A549 (cell line): Measurements from ENCODE around the gene JAKMIP2.

ENCODE experiments used
- BHLHE40 ChIP-seq: IDR thresholded peaks from 2 replicates; pipeline ENCODE4 v1.6.1; 2012; ENCODE audit warnings: low read depth, low read length, inconsistent platforms
- CEBPB ChIP-seq, 2 experiments: fragments of >200 bp in 1 of 2; sonication (Bioruptor Twin) in 1 of 2; formaldehyde crosslinking in 1 of 2; IDR thresholded peaks; 2 replicates each; pipeline ENCODE4 v1.6.1; 2012 to 2016
- GATA3 ChIP-seq: IDR thresholded peaks from 2 replicates; pipeline ENCODE4 v1.6.1; 2012; ENCODE audit warnings: borderline replicate concordance
- POLR2A ChIP-seq: IDR thresholded peaks from 2 replicates; pipeline ENCODE4 v1.6.1; 2012; ENCODE audit warnings: mild to moderate bottlenecking, low read length
- RCOR1 ChIP-seq: fragments of 150-350 bp; IDR thresholded peaks from 2 replicates; pipeline ENCODE4 v1.6.1; 2014; ENCODE audit warnings: antibody characterized with exemption, low read length, low read depth
- TF ChIP-seq, protein P1 (sequence below): fragments of >200 bp; sonication (Bioruptor Twin); formaldehyde crosslinking; IDR thresholded peaks from 3 replicates; pipeline ENCODE4 v1.5.1; 2016
- TF ChIP-seq, protein P2 (sequence below): fragments of 450-650 bp; IDR thresholded peaks from 2 replicates; pipeline ENCODE4 v1.6.1; 2014; ENCODE audit warnings: antibody characterized with exemption
- TF ChIP-seq, protein P3 (sequence below): IDR thresholded peaks from 2 replicates; pipeline ENCODE4 v1.6.1; 2012

DNA sequence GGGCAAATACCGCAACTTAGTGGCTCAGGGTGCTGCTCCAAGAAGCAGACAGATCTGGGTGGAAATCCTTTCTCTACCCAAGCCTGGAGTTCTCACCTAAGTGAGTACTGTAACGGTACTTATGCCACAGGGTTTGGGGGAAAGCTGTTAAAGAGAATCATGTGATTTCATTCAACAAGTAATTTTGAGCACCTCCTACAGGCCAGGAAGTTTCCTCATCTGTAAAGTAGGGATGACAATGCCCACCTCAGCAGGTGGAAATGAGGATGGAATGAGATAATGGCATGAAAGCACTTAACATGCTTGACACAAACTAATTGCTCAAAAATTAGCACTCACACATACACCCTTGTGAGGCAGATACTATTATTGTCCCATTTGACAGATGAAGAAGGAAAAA lies 114.1 kb downstream of the JAKMIP2 start:
- TF ChIP-seq, protein P1, sequence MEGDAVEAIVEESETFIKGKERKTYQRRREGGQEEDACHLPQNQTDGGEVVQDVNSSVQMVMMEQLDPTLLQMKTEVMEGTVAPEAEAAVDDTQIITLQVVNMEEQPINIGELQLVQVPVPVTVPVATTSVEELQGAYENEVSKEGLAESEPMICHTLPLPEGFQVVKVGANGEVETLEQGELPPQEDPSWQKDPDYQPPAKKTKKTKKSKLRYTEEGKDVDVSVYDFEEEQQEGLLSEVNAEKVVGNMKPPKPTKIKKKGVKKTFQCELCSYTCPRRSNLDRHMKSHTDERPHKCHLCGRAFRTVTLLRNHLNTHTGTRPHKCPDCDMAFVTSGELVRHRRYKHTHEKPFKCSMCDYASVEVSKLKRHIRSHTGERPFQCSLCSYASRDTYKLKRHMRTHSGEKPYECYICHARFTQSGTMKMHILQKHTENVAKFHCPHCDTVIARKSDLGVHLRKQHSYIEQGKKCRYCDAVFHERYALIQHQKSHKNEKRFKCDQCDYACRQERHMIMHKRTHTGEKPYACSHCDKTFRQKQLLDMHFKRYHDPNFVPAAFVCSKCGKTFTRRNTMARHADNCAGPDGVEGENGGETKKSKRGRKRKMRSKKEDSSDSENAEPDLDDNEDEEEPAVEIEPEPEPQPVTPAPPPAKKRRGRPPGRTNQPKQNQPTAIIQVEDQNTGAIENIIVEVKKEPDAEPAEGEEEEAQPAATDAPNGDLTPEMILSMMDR = no peak
- TF ChIP-seq POLR2A = no peak
- TF ChIP-seq BHLHE40 = no peak
- no peak for TF ChIP-seq RCOR1
- TF ChIP-seq CEBPB (IDR thresholded peaks at IDR 0.05) = no peak
- TF ChIP-seq, protein P2, sequence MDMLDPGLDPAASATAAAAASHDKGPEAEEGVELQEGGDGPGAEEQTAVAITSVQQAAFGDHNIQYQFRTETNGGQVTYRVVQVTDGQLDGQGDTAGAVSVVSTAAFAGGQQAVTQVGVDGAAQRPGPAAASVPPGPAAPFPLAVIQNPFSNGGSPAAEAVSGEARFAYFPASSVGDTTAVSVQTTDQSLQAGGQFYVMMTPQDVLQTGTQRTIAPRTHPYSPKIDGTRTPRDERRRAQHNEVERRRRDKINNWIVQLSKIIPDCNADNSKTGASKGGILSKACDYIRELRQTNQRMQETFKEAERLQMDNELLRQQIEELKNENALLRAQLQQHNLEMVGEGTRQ = no peak
- TF ChIP-seq, protein P3, sequence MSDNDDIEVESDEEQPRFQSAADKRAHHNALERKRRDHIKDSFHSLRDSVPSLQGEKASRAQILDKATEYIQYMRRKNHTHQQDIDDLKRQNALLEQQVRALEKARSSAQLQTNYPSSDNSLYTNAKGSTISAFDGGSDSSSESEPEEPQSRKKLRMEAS = no peak
- no peak for TF ChIP-seq GATA3
